GM12891 (cell line): ENCODE data around the gene BAIAP2L2.

Source experiments
- POLR2A ChIP-seq: IDR thresholded peaks from 2 replicates; pipeline ENCODE4 v1.6.1; 2011; ENCODE audit warnings: low read depth, low read length, control low read depth
- POU2F2 ChIP-seq: IDR thresholded peaks from 2 replicates; pipeline ENCODE4 v1.6.1; 2011; ENCODE audit warnings: low read depth, mild to moderate bottlenecking, control low read depth, low read length, moderate library complexity

- no peak for TF ChIP-seq POU2F2
- TF ChIP-seq POLR2A = no peak
These were observed 25.4 kb downstream of the BAIAP2L2 start for GRCh38 chr22:38085056-38085455.
